GM19239 (cell line): Measurements from ENCODE around the gene PCTP.

Experiments
- DNase-seq: peaks from one replicate; pipeline ENCODE4 v3.0.0; 2011; ENCODE audit warnings: low spot score; ENCODE audit not compliant: insufficient read length
- FAIRE-seq: peaks from 2 replicates; lab custom pipeline; 2011; peaks lifted over from hg19 to GRCh38; lab: Jason Lieb, UNC

The PCTP gene

GRCh38 chr17:55783684-55784245 lies 32.9 kb downstream of the PCTP start:
- FAIRE-seq (no peak), DNase-seq (no peak)

GRCh38 chr17:55784666-55785065 lies 33.8 kb downstream of the PCTP start:
- FAIRE-seq (no peak), DNase-seq (no peak)

- no peak for FAIRE-seq
- DNase-seq, result no peak
Observed at GRCh38 chr17:55785181-55785580, 34.3 kb downstream of the PCTP start.

- DNase-seq (no peak), FAIRE-seq (no peak)
Observed at GRCh38 chr17:55793272-55793671, 42.4 kb downstream of the PCTP start.

GRCh38 chr17:55794725-55795482 lies 44.1 kb downstream of the PCTP start:
- no peak for FAIRE-seq
- no peak for DNase-seq

- FAIRE-seq, result no peak
- no peak for DNase-seq
Observed at GRCh38 chr17:55806745-55807495, 56.1 kb downstream of the PCTP start.

GRCh38 chr17:55811536-55811935 lies 60.7 kb downstream of the PCTP start:
- DNase-seq, result no peak
- no peak for FAIRE-seq

GRCh38 chr17:55812323-55812722 lies 61.5 kb downstream of the PCTP start:
- no peak for FAIRE-seq
- DNase-seq, result no peak

GRCh38 chr17:55813944-55814343 lies 63.1 kb downstream of the PCTP start:
- FAIRE-seq (no peak), DNase-seq (no peak)

GRCh38 chr17:55814377-55814776 lies 63.5 kb downstream of the PCTP start:
- DNase-seq, result no peak
- FAIRE-seq, result no peak

- no peak for DNase-seq
Observed at GRCh38 chr17:55816532-55817396, 65.9 kb downstream of the PCTP start.

GRCh38 chr17:55817397-55817709 lies 66.5 kb downstream of the PCTP start:
- FAIRE-seq (no peak), DNase-seq (no peak)

More at GRCh38 chr17:55816532-55817396, 65.9 kb downstream of the PCTP start:
- FAIRE-seq, result no peak

GRCh38 chr17:55818026-55818425 lies 67.2 kb downstream of the PCTP start:
- DNase-seq (no peak), FAIRE-seq (no peak)

- FAIRE-seq, result no peak
- no peak for DNase-seq
Observed at GRCh38 chr17:55818451-55819375, 67.9 kb downstream of the PCTP start.

- FAIRE-seq (no peak), DNase-seq (no peak)
Observed at GRCh38 chr17:55820675-55821074, 69.8 kb downstream of the PCTP start.

- FAIRE-seq, result no peak
Observed at GRCh38 chr17:55822028-55822427, 71.2 kb downstream of the PCTP start.

GRCh38 chr17:55825213-55825612 lies 74.4 kb downstream of the PCTP start:
- FAIRE-seq (peak; percentile 28), DNase-seq (no peak)

More at GRCh38 chr17:55822028-55822427, 71.2 kb downstream of the PCTP start:
- DNase-seq, result no peak
